A673 (cell line): ENCODE results near the gene P2RY6. TPM values are rescaled to one million over a fixed set of nuclear protein-coding genes. Genes with fewer than 3 reads are reported as not detected.

Experiments used
- BruUV-seq: library from RNA; stranded (reverse); fragments of 400-500 nt; replicated peaks from 2 replicates; lab custom pipeline; 2021; lab: Mats Ljungman, UMichigan
- CTCF ChIA-PET: fragments of 300-600 bp; sonication (Branson Sonifier 250); formaldehyde crosslinking; loops from one replicate; lab custom pipeline; 2022; ENCODE audit warnings: antibody characterized with exemption; lab: Charles Lee
- POLR2A ChIA-PET: fragments of 300-600 bp; sonication (Branson Sonifier 250); formaldehyde crosslinking; loops from one replicate; lab custom pipeline; 2022; ENCODE audit warnings: antibody characterized with exemption; ENCODE audit not compliant: low non-redundant PET; lab: Charles Lee
- DNase-seq: peaks from one replicate; pipeline ENCODE4 v3.0.0-alpha.2; 2015; ENCODE audit warnings: low spot score
- H3K27ac ChIP-seq: fragments of 200-600 bp; sonication (generic); 2 replicates; pipeline ENCODE4 v1.5.1; 2016; ENCODE audit warnings: mixed run types, low read depth, mild to moderate bottlenecking, mixed read lengths, antibody characterized with exemption, low read length; ENCODE audit not compliant: poor library complexity, severe bottlenecking
- H3K27me3 ChIP-seq: fragments of 200-600 bp; sonication (generic); replicated peaks from 2 replicates; pipeline ENCODE4 v1.6.1; 2017; ENCODE audit warnings: mixed run types, low read depth, mild to moderate bottlenecking, mixed read lengths, antibody characterized with exemption, low read length; ENCODE audit not compliant: insufficient read depth, poor library complexity
- H3K36me3 ChIP-seq: fragments of 200-600 bp; sonication (generic); 2 replicates; pipeline ENCODE4 v1.6.1; 2016; ENCODE audit warnings: mixed run types, mild to moderate bottlenecking, mixed read lengths, antibody characterized with exemption, low read length; ENCODE audit not compliant: insufficient read depth, poor library complexity, severe bottlenecking
- H3K4me1 ChIP-seq: fragments of 200-600 bp; sonication (generic); 2 replicates; pipeline ENCODE4 v1.6.1; 2017; ENCODE audit warnings: mixed run types, mild to moderate bottlenecking, mixed read lengths, antibody characterized with exemption, low read length; ENCODE audit not compliant: insufficient read depth, poor library complexity, severe bottlenecking
- H3K4me3 ChIP-seq: fragments of 200-600 bp; sonication (generic); 2 replicates; pipeline ENCODE4 v1.5.1; 2016; ENCODE audit warnings: low read depth, mixed run types, mild to moderate bottlenecking, mixed read lengths, low read length; ENCODE audit not compliant: poor library complexity, severe bottlenecking
- H3K9me3 ChIP-seq: fragments of 200-600 bp; sonication (generic); 2 replicates; pipeline ENCODE4 v1.6.1; 2016; ENCODE audit warnings: mixed run types, low read depth, mild to moderate bottlenecking, mixed read lengths, antibody characterized with exemption, low read length; ENCODE audit not compliant: poor library complexity, severe bottlenecking
- EZH2 ChIP-seq: fragments of 200-600 bp; sonication (generic); IDR thresholded peaks from 2 replicates; pipeline ENCODE4 v1.6.1; 2017; ENCODE audit warnings: borderline replicate concordance, low read depth, mild to moderate bottlenecking, mixed read lengths, antibody characterized with exemption, low read length; ENCODE audit not compliant: poor library complexity, severe bottlenecking
- intact Hi-C: fragments of 100-400 bp; cut with micrococcal nuclease; formaldehyde crosslinking; loops from one replicate; pipeline ENCODE4 v1.10.0; 2022; ENCODE audit not compliant: unreplicated experiment
- total RNA-seq: library from RNA; stranded (reverse); gene quantifications from 2 replicates; pipeline ENCODE4 v1.2.3, GENCODE V29; 2021
- TF ChIP-seq, protein P1 (sequence below): fragments of 300-800, 200-600 bp; sonication (generic); conservative IDR thresholded peaks from 2 replicates; pipeline ENCODE4 v1.5.1; 2017; ENCODE audit warnings: low read depth, mild to moderate bottlenecking, antibody characterized with exemption, low read length, moderate library complexity, mixed read lengths

Gene P2RY6
- total RNA-seq, 1 experiment from 2014 or later = 0.43 TPM

DNA sequence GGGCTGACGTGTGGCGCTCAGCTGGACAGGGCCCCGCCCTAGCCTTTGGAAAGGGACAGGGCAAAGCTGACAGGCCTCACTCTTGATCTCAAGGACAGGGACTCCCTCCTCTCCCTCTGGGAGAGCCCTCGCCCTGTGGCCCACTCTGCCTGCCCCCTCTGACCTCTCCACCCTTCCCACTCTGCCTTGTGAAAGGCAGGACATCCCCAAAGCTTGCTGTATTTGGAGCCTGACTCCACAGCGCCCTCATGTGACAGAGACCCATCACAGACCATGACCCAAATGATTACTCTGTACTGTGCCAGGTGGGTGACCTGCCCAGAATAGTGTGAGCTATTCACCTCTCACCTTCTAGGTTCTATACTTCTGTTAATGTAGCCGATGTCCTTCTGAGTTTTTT lies 35.3 kb upstream of the P2RY6 start:
- DNase-seq = peak; percentile 48
- H3K27ac ChIP-seq = no peak overlapping the region
- no peaks in the 10 kb centered on the region for H3K4me1 ChIP-seq
- BruUV-seq = no TSS peak
- no peaks in the 10 kb centered on the region for H3K9me3 ChIP-seq
- no peak for TF ChIP-seq EZH2
- TF ChIP-seq, protein P1, sequence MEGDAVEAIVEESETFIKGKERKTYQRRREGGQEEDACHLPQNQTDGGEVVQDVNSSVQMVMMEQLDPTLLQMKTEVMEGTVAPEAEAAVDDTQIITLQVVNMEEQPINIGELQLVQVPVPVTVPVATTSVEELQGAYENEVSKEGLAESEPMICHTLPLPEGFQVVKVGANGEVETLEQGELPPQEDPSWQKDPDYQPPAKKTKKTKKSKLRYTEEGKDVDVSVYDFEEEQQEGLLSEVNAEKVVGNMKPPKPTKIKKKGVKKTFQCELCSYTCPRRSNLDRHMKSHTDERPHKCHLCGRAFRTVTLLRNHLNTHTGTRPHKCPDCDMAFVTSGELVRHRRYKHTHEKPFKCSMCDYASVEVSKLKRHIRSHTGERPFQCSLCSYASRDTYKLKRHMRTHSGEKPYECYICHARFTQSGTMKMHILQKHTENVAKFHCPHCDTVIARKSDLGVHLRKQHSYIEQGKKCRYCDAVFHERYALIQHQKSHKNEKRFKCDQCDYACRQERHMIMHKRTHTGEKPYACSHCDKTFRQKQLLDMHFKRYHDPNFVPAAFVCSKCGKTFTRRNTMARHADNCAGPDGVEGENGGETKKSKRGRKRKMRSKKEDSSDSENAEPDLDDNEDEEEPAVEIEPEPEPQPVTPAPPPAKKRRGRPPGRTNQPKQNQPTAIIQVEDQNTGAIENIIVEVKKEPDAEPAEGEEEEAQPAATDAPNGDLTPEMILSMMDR = peak; percentile 73
- no peaks in the 10 kb centered on the region for H3K27me3 ChIP-seq
- no peaks in the 10 kb centered on the region for H3K36me3 ChIP-seq
- CTCF ChIA-PET = interaction anchor here (0.8 to 1.0 kb wide), 2 partner anchors 52 to 511 kb away, joined by 3 to 5 read pairs; no protein-coding TSS in a partner anchor
- H3K4me3 ChIP-seq = no peak overlapping the region
- POLR2A ChIA-PET = interaction anchor here (0.6 kb wide), 1 partner anchor 94 kb away, joined by 3 read pairs; no protein-coding TSS in a partner anchor
- intact Hi-C loops = no loop called here

DNA sequence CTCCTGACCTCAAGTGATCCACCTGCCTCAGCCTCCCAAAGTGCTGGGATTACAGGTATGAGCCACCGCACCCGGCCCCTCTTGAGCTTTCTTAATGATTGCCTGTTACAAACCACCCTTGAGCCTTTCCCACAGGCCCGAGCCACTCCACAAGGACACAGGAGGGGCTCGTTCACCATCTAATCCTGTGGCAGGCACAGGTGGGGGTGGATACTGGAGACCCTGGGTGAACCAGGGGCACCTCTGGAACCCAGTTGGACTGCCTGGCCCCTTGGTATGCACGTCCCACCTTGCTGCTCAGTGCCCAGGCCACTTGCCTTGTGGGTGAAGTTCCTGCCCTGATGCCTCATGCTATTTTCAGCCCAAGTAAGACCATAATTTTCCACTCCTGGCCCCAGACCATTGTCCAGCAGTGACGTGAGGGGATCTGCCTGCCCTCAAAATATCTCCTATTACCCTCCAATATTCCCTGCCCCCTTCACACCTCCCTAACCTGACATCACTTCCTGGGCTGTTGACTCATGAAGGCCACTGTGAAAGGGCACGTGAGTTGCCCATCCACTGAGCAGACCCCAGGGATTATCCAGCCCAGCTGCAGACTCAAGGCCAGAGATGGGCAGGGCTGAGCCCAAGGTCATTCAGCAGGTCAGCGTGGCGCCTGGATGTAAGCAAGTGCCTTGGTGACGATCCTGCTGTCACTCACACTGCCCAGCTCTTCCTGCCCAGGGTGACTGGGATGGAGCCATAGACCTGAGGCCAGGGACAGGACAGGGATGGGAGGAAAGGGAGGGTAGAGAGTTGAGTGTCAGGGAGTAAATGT lies 34.5 kb upstream of the P2RY6 start:
- ChIA-PET CTCF (interaction anchor here (1.0 kb wide), 1 partner anchor 52 kb away, joined by 3 read pairs; no protein-coding TSS in a partner anchor), POLR2A (no interaction called here)
- Histone ChIP-seq H3K36me3 (no peaks in the 10 kb centered on the region), H3K27ac (no peak overlapping the region), H3K27me3 (no peaks in the 10 kb centered on the region), H3K4me1 (no peaks in the 10 kb centered on the region), H3K4me3 (no peak overlapping the region), H3K9me3 (no peaks in the 10 kb centered on the region)
- no peak for DNase-seq
- intact Hi-C loops = no loop called here
- no peak for TF ChIP-seq EZH2
- TF ChIP-seq, protein P1 = no peak
- BruUV-seq = no TSS peak

DNA sequence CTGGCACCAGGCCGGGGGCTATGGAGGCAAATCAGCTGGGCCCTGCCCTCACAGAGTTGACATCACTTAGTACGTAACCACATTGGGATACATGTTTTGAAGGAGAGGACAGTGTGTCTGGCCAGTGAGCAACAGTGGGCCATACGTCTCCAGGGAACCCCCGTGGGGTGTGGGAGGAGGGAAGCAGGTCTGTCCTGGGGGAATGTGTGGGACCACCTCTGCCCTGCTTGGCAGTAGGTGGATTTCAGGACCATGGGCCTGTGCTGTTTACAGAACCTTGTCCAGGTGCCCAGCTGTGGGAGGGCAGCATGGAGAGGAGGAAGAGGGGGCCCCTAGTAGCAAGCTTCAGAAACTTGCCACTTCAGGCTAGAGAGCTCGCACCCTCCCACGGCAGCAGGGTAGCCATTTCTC lies 33.0 kb upstream of the P2RY6 start:
- BruUV-seq = no TSS peak
- POLR2A ChIA-PET = no interaction called here
- intact Hi-C loops = no loop called here
- TF ChIP-seq EZH2 = no peak
- TF ChIP-seq, protein P1 = no peak
- Histone ChIP-seq H3K36me3 (no peaks in the 10 kb centered on the region), H3K9me3 (no peaks in the 10 kb centered on the region), H3K27ac (no peak overlapping the region), H3K27me3 (no peaks in the 10 kb centered on the region), H3K4me1 (no peaks in the 10 kb centered on the region), H3K4me3 (no peak overlapping the region)
- CTCF ChIA-PET = no interaction called here
- DNase-seq = no peak
